SK-N-DZ (cell line): Measurements from ENCODE around the gene MTAP.
"Not testable (repeated sequence)": the region's sequence is repeated elsewhere in the genome, so short reads cannot be mapped to it uniquely, and the experiment has no call there.

ENCODE experiments used
- DNase-seq: peaks from one replicate; pipeline ENCODE4 v3.0.0-alpha.2; 2015; ENCODE audit warnings: low spot score

Gene MTAP

GRCh38 chr9:21919377-21920362 is 117.2 kb downstream of the MTAP start:
- no peak for DNase-seq

- no peak for DNase-seq
Measured at GRCh38 chr9:21923694-21924093, 121.3 kb downstream of the MTAP start.

GRCh38 chr9:21927752-21928151 is 125.3 kb downstream of the MTAP start:
- no peak for DNase-seq

GRCh38 chr9:21931428-21931827 is 129.0 kb downstream of the MTAP start:
- no peak for DNase-seq

GRCh38 chr9:21933281-21933680 is 130.8 kb downstream of the MTAP start:
- DNase-seq = no peak

GRCh38 chr9:21933865-21934264 is 131.4 kb downstream of the MTAP start:
- DNase-seq = no peak

- no peak for DNase-seq
Measured at GRCh38 chr9:21935631-21936030, 133.2 kb downstream of the MTAP start.

- no peak for DNase-seq
Measured at GRCh38 chr9:21936161-21936560, 133.7 kb downstream of the MTAP start.

- DNase-seq = no peak
Measured at GRCh38 chr9:21941337-21941995, 139.0 kb downstream of the MTAP start.

GRCh38 chr9:21943464-21943863 is 141.0 kb downstream of the MTAP start:
- no peak for DNase-seq

GRCh38 chr9:21945606-21946005 is 143.2 kb downstream of the MTAP start:
- DNase-seq = no peak

GRCh38 chr9:21958833-21959232 is 156.4 kb downstream of the MTAP start:
- DNase-seq = no peak

GRCh38 chr9:21959268-21959667 is 156.8 kb downstream of the MTAP start:
- not testable (repeated sequence) for DNase-seq

- DNase-seq = no peak
Measured at GRCh38 chr9:21961569-21961968, 159.1 kb downstream of the MTAP start.

- no peak for DNase-seq
Measured at GRCh38 chr9:21964925-21965385, 162.5 kb downstream of the MTAP start.

- no peak for DNase-seq
Measured at GRCh38 chr9:21965401-21965951, 163.0 kb downstream of the MTAP start.

- no peak for DNase-seq
Measured at GRCh38 chr9:21966140-21966851, 163.9 kb downstream of the MTAP start.

- DNase-seq = no peak
Measured at GRCh38 chr9:21967169-21967568, 164.7 kb downstream of the MTAP start.

- no peak for DNase-seq
Measured at GRCh38 chr9:21967702-21968101, 165.3 kb downstream of the MTAP start.

GRCh38 chr9:21968331-21969010 is 166.0 kb downstream of the MTAP start:
- no peak for DNase-seq
